Heart left ventricle (tissue), 16 donors: ENCODE data around the gene RNF212. TPM values are rescaled to one million over a fixed set of nuclear protein-coding genes. Genes with fewer than 3 reads are reported as not detected.

Experiments
- ATAC-seq, 4 donors: fragments of 200-7000 bp; cut with Tn5 transposase; one replicate each; pipeline ENCODE4 v1.9.1; 2020 to 2022; ENCODE audit warnings: moderate library complexity in 4 of 4, mild to moderate bottlenecking in 3 of 4, moderate number of reproducible peaks in 1 of 4
- DNase-seq, 5 donors: peaks; one replicate each; pipeline ENCODE4 v3.0.0-alpha.2; 2020
- H3K27ac ChIP-seq, 12 donors: fragments of 200-600 bp; sonication (generic) in 4 of 12; one replicate each; pipeline versions ENCODE4 v1.5.0 to v1.8.0; 2016 to 2022; ENCODE audit warnings: mild to moderate bottlenecking in 2 of 12
- H3K27me3 ChIP-seq, 9 donors: fragments of 200-600 bp; sonication (generic) in 2 of 9; one replicate each; pipeline versions ENCODE4 v1.5.1 to v1.8.0; 2016 to 2022; ENCODE audit warnings: mild to moderate bottlenecking in 3 of 9
- H3K36me3 ChIP-seq, 9 donors: fragments of 200-600 bp; sonication (generic) in 2 of 9; one replicate each; pipeline versions ENCODE4 v1.5.0 to v1.8.0; 2018 to 2022; ENCODE audit warnings: mild to moderate bottlenecking in 2 of 9
- H3K4me1 ChIP-seq, 12 donors: fragments of 200-600 bp; sonication (generic) in 4 of 12; one replicate each; pipeline versions ENCODE4 v1.5.0 to v1.8.0; 2016 to 2022; ENCODE audit warnings: mild to moderate bottlenecking in 3 of 12
- H3K4me3 ChIP-seq, 12 donors: fragments of 200-600 bp; sonication (generic) in 4 of 12; one replicate each; pipeline versions ENCODE4 v1.5.0 to v1.8.0; 2017 to 2022; ENCODE audit warnings: mild to moderate bottlenecking in 9 of 12, moderate library complexity in 4 of 12
- H3K9me3 ChIP-seq, 12 donors: fragments of 200-600 bp; sonication (generic) in 4 of 12; one replicate each; pipeline versions ENCODE4 v1.5.0 to v1.8.0; 2016 to 2022; ENCODE audit warnings: mild to moderate bottlenecking in 1 of 12
- CTCF ChIP-seq, 12 donors: fragments of 200-600 bp; sonication (generic) in 4 of 12; IDR thresholded peaks; one replicate each; pipeline versions ENCODE4 v1.5.0 to v1.8.0; 2018 to 2022; ENCODE audit warnings: antibody characterized with exemption in 12 of 12, mild to moderate bottlenecking in 5 of 12
- POLR2A ChIP-seq, 2 donors: fragments of 450-650 bp; IDR thresholded peaks; one replicate each; pipeline ENCODE4 v1.6.1; 2017; ENCODE audit warnings: antibody characterized with exemption in 2 of 2, mild to moderate bottlenecking in 2 of 2, moderate library complexity in 2 of 2
- WGBS, 4 donors: extraction: QIAGEN DNeasy Blood & Tissue Kit in 2 of 4; methylation state at CpG; one replicate each; pipeline versions ENCODE4 v1.1.5 to v1.1.7; 2013 to 2018; 5-methylcytosine and 5-hydroxymethylcytosine counted together
- intact Hi-C, 10 donors: fragments of 100-400 bp; cut with DNase I; formaldehyde crosslinking; loops; one replicate each; pipeline versions ENCODE4 v1.11.1 to v1.14.2; 2022
- polyA plus RNA-seq, 2 donors: library from polyadenylated mRNA; stranded (reverse); fragments of 200-250 nt; gene quantifications; one replicate each; pipeline ENCODE4 v1.2.3, GENCODE V29; 2013
- total RNA-seq, 9 donors: library from RNA; depleted of rRNA in 2 of 9; stranded (reverse); fragments of >200 nt in 2 of 9; fragmentation: NEBNext Ultra II Directional in 3 of 9; extraction: Animal tissue kit (Norgen Biotek cat#: 25700) in 3 of 9; gene quantifications; one replicate each; pipeline versions ENCODE4 v1.1.0 to v1.2.4, GENCODE V29; 2016 to 2023
- donor health status: ischemic (EF 13 %, LVEDD 7.1; RV severe dilation, severe dysfunction).
- donor health status: healthy with polysubstance abuse.
- donor health status: DM: no; HTN: yes; CAD: no.
- donor health status: DM: no; HTN: no; CAD: no.
- donor health status: ischemic (EF 25% LVEDD 6.9; RV normal size, moderate dysfunction).
- donor health status: ischemic (EF 25% LVEDD 5.7; RV mildly dilated, moderate dysfunction).
- donor health status: healthy.
- donor health status: DM: yes; HTN: yes; CAD: no.
- donor health status: ischemic (EF 35%, LVEDD 5.7; RV mildly dilated, moderate dysfunction).
- donor health status: nonischemic (EF 11% LVEDD 7.7; RV severe dilation, severe dysfunction).
- donor health status: DM: yes; HTN: yes; CAD: no.
- donor health status: PGD.
- donor health status: ischemic (EF 29% LVEDD 5.4; RV normal size, mild dysfunction).
- donor health status: nonischemic (EF 23%, LVEDD 6.1; RV moderate dilation, normal function).

The RNF212 gene
- total and polyA plus RNA-seq, 11 donors: 0.25 to 1.6 (median 0.48) TPM; not detected in 4

GRCh38 chr4:1049591-1049905, 63.8 kb downstream of the RNF212 start:
- peaks cover 0 to 15% (median 7%) of the 10 kb centered on the region in 12 donors for H3K4me1 ChIP-seq
- no peaks in the 10 kb centered on the region for H3K9me3 ChIP-seq
- DNase-seq (peak in 4 of 5 donors; percentile 17 to 63 (median 20)), ATAC-seq (no peak)
- H3K4me3 ChIP-seq: no peak overlapping the region
- H3K27me3 ChIP-seq: peaks cover 0 to 64% (median 19%) of the 10 kb centered on the region in 9 donors
- no peak overlapping the region for H3K27ac ChIP-seq
- intact Hi-C loops: no loop called here
- H3K36me3 ChIP-seq: no peaks in the 10 kb centered on the region
- no peak for TF ChIP-seq CTCF (IDR thresholded peaks at IDR 0.05)
- TF ChIP-seq POLR2A (IDR thresholded peaks at IDR 0.05): no peak
- 83 to 97% (median 83%) methylated on average over 11 to 21 of the region's 21 CpGs for WGBS, 4 donors

DNA sequence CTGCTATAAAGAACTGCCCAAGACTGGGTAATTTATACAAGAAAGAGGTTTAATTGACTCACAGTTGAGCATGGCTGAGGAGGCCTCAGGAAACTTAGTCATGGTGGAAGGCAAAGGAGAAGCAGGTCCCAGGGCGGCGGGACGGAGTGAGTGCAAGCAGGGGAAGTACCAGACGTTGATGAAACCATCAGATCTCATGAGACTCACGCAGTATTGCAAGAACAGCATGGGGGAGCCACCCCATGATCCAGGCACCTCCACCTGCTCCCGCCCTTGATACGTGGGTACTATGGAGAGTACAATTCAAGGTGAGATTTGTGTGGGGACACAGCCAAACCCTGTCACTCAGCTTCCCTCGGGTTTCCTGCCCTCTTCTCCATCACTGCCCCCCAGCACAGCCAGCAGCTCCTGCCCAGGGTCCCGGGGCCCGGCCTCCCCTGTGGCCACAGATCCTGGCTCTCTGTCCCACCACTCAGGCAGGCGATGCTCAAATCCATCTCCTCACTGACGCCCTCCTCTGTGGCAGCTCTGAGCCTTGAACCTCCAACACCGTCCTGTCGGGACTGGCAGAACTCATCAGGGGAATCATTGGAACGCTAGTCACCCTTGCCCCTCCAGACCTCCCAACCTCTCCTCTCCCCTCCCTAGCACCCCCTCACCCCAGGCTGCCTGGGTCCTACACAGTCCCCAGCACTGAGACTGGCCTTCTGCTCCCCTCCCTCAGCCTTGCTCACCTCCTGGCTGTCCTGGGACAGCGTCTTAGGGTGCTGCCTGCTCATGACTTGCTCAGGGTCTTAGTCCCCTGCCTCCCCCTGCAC, 64.4 kb downstream of the RNF212 start:
- Histone ChIP-seq H3K27me3 (peaks cover 0 to 70% (median 24%) of the 10 kb centered on the region in 9 donors), H3K4me3 (no peak overlapping the region), H3K4me1 (peaks cover 0 to 18% (median 8%) of the 10 kb centered on the region in 12 donors), H3K9me3 (no peaks in the 10 kb centered on the region), H3K36me3 (no peaks in the 10 kb centered on the region), H3K27ac (no peak overlapping the region)
- no peak for TF ChIP-seq CTCF (IDR thresholded peaks at IDR 0.05)
- no peak for TF ChIP-seq POLR2A (IDR thresholded peaks at IDR 0.05)
- 81 to 88% (median 85%) methylated on average over 15 to 16 of the region's 16 CpGs for WGBS, 4 donors
- ATAC-seq (no peak), DNase-seq (peak in 2 of 5 donors; percentile 12 to 15)
- intact Hi-C loops: no loop called here

DNA sequence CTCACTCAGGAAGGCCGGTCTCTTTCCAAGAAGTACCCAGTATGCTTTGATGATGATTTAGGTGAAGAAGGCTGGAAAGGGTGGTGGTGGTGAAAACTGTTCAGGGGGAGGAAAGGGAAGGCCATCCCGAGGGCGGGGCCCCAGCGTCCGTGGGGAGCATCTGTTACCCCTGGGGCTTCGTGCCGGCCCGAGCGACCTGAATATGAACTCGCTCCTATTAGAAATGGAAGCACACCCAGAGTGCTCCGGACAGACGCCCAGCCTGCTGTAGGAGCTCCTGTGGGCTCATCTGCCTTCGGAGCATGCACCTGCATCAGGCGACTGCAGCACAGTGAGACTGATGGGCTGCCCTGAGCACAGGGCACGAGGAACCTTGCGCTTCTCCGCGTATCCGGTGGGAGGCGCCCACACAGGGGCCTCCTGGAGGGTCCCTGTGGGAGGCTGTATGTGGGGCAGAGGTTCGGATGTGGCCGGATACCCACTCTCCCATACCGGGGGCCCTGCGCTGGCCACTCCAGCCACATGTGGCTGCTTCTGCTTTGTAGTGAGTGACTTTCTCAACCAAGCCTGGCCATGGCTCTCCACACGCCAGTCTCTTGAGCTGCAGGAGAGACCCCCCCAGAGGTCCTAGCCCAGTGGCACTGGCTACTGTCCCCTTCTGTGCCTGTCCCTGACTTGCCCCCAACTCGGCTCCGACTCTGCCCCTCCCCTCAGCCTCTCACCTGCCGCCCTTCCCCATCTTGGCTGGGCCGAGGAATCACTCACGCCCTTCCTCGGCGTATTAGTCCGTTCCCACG, 65.2 kb downstream of the RNF212 start:
- 66 to 78% (median 78%) methylated on average over 25 to 34 of the region's 34 CpGs for WGBS, 4 donors
- H3K4me1 ChIP-seq: peaks cover 0 to 22% (median 16%) of the 10 kb centered on the region in 12 donors
- H3K27me3 ChIP-seq: peaks cover 7 to 76% (median 28%) of the 10 kb centered on the region in 9 donors
- no peaks in the 10 kb centered on the region for H3K9me3 ChIP-seq
- ATAC-seq (no peak), DNase-seq (peak in 4 of 5 donors; percentile 14 to 54 (median 18))
- intact Hi-C loops: no loop called here
- H3K4me3 ChIP-seq: peak overlapping the region in 2 of 12 donors; percentile 24 to 26
- H3K27ac ChIP-seq: no peak overlapping the region
- TF ChIP-seq POLR2A (IDR thresholded peaks at IDR 0.05) (no peak), CTCF (IDR thresholded peaks at IDR 0.05) (no peak)
- no peaks in the 10 kb centered on the region for H3K36me3 ChIP-seq
